ENCODE results near the gene HSPA8.

Gene HSPA8

GRCh38 chr11:123051146-123051545 lies 10.8 kb downstream of the HSPA8 start:
- in situ Hi-C loops (cut with MboI; ENCODE audit: low sequenced_read_pairs) = no loop called here

GRCh38 chr11:123047947-123048293 lies 14.0 kb downstream of the HSPA8 start:
- in situ Hi-C loops (cut with MboI; ENCODE audit: low sequenced_read_pairs) = no loop called here

- in situ Hi-C loops (cut with MboI; ENCODE audit: low sequenced_read_pairs) = no loop called here
These were observed 14.5 kb downstream of the HSPA8 start for GRCh38 chr11:123047266-123047946.

GRCh38 chr11:123046473-123047259 lies 15.3 kb downstream of the HSPA8 start:
- in situ Hi-C loops (cut with MboI; ENCODE audit: low sequenced_read_pairs) = no loop called here

GRCh38 chr11:123045101-123045500 lies 16.8 kb downstream of the HSPA8 start:
- in situ Hi-C loops (cut with MboI; ENCODE audit: low sequenced_read_pairs) = no loop called here

GRCh38 chr11:123041185-123041584 lies 20.8 kb downstream of the HSPA8 start:
- in situ Hi-C loops (cut with MboI; ENCODE audit: low sequenced_read_pairs) = no loop called here

GRCh38 chr11:123040111-123040432 lies 21.9 kb downstream of the HSPA8 start:
- in situ Hi-C loops (cut with MboI; ENCODE audit: low sequenced_read_pairs) = no loop called here

GRCh38 chr11:123035831-123036230 lies 26.1 kb downstream of the HSPA8 start:
- in situ Hi-C loops (cut with MboI; ENCODE audit: low sequenced_read_pairs) = no loop called here

- in situ Hi-C loops (cut with MboI; ENCODE audit: low sequenced_read_pairs) = no loop called here
These were observed 27.3 kb downstream of the HSPA8 start for GRCh38 chr11:123034597-123034996.

- in situ Hi-C loops (cut with MboI; ENCODE audit: low sequenced_read_pairs) = no loop called here
These were observed 28.0 kb downstream of the HSPA8 start for GRCh38 chr11:123033895-123034294.

GRCh38 chr11:123030517-123030916 lies 31.4 kb downstream of the HSPA8 start:
- in situ Hi-C loops (cut with MboI; ENCODE audit: low sequenced_read_pairs) = no loop called here

- in situ Hi-C loops (cut with MboI; ENCODE audit: low sequenced_read_pairs) = loop anchor here (10.0 to 25.0 kb wide), 2 partner anchors 156 to 384 kb away; no protein-coding TSS in a partner anchor
These were observed 41.0 kb downstream of the HSPA8 start for GRCh38 chr11:123020968-123021367.

GRCh38 chr11:123018702-123019101 lies 43.2 kb downstream of the HSPA8 start:
- in situ Hi-C loops (cut with MboI; ENCODE audit: low sequenced_read_pairs) = loop anchor here (25.0 kb wide), 1 partner anchor 381 kb away; no protein-coding TSS in a partner anchor

- in situ Hi-C loops (cut with MboI; ENCODE audit: low sequenced_read_pairs) = loop anchor here (25.0 kb wide), 1 partner anchor 374 kb away; no protein-coding TSS in a partner anchor
These were observed 50.4 kb downstream of the HSPA8 start for GRCh38 chr11:123011510-123011909.

Data from HL-60/S4 treated with retinoic acid at 250 ng/mL for 4 days and 3 days (cell line).